CD4-positive, alpha-beta T cell treated with Interleukin-10 for 1 hour (primary cell): ENCODE measurements around the gene CAMK1D.

Experiments used
- DNase-seq: peaks from one replicate; pipeline ENCODE4 v3.0.0-alpha.2; 2020

The CAMK1D gene

DNA sequence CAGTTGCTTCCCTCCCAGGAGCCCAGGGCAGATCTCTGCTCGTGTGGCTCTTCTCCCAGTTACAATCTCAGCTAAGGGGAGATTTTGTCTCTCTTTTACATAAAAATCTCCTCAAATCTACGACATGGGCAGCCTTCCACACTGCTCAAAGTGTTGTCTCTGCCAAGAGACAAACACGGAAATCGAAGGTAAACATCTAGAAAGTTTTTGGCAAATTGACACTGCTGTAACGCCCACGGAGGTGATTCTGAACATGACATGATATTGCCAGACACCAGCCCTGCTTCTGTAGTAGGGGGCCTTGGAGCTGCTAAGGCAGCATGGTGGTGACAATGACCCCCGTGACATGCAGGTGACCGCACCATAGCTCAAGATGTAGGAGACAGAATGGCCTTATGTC lies 523.8 kb downstream of the CAMK1D start:
- no peak for DNase-seq

DNA sequence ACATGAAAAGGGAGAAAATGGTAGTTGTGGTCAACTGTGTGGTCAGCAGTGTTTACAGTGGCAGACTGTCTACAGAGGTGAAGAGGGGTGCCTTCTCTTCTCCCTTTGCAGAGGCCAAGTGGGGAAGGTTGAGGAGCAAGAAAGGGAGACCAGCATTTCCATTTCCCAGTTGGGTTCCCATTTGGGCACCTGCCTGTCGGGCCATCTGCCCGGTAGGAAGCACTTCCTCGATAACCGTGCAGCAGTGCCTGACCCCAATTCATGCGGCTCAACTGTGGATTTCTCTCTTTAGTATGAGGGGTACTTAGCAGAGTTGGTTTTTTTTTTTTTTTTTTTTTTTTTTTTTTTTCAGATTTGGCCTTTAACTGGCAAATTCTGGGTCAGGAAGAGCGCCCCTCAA lies 525.2 kb downstream of the CAMK1D start:
- no peak for DNase-seq

DNA sequence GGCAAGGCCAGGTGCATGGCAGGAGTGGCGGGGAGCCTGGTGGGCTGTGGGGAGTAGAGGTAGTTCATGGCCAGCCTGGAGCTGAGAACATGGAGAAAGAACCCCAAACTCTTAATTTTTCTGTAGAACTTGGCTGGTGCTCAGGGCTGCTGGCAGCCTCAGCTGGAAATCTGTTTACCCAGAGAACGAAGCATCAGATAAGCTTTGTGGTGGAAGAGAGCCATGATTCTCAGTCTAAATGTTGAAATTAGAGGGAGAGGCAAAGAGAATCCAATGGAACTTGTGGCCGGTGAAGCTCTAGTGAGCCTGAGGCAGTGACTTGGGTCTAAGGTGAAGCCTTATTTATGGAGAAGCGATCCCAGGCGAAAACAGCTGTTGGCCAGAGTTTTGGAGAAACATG lies 525.8 kb downstream of the CAMK1D start:
- DNase-seq, result no peak

DNA sequence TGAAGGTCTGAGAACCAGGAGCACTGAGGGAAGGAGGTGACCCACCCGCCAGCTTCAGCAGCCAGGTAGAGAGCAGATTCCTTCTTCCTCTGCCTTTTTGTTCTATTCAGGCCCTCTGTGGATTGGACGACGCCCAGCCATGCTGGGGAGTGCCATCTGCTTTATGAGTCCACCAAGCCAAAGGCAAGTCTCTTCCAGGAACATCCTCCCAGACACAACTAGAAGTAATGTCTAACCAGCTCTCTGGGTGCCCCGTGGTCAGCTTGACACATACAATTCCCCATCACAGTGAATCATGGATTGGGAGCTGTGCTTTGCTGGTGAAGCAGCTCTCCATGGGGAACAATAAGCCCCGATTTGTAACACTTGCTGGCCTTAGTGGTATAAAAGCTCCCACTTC lies 526.9 kb downstream of the CAMK1D start:
- no peak for DNase-seq

DNA sequence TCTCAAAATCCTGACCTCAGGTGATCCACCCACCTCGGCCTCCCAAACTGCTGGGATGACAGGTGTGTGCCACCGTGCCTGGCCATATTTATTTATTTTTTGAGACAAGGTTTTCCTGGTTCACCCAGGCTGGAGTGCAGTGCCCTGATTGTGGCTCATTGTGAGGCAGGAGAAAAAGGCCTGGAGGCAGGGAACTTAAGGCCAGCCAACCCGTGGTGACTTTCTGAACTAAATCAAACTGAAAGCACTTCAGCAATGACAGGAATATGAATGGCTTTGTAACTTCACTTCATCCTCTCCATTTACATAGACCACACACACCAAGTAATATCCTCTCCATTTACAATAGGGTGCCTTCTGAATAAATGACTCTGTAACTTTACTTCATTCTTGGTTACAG lies 527.8 kb downstream of the CAMK1D start:
- DNase-seq, result no peak

DNA sequence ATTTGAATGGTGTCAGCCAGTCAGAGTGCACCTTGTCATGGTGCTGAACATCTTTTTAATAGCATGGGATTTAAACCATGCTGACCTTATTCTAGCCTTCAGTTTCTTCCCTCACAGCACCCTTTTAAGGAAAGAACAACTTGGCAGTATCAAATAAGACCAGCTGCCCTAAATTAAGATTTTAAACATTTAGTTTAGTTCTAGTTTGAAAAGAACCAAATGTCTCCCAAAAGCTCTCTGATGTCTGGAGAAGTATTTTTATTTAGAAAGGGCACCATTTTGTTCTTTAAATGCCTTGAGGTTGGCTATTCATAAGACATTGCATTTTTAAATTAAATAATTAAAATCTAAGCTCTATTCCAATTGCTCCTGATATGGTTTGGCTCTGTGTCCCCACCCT lies 531.1 kb downstream of the CAMK1D start:
- no peak for DNase-seq

DNA sequence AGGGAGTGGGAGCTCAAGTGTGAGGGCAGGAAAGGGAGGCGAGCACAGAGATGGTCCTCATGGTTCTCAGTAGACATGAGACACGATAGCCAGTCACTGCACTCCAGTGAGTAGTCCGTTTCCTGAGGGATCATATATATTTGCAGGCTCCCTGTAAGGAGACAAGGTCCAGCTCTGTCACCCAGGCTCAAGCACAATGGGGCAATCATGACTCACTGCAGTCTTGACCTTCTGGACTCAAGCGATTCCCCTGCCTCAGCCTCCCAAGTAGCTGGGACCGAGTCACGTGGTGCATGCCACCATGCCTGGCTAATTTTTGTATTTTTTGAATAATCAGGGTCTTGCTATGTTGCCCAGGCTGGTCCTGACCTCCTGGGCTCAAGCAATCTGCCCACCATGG lies 535.5 kb downstream of the CAMK1D start:
- DNase-seq, result no peak
